DMS 273 treated with DMSO at 0.1 percent for 48 hours (cell line): Measurements from ENCODE around the gene VAV2.

ENCODE experiments used
- DNase-seq: peaks from one replicate; lab custom pipeline; 2025; lab: John Stamatoyannopoulos, UW

Gene VAV2

DNA sequence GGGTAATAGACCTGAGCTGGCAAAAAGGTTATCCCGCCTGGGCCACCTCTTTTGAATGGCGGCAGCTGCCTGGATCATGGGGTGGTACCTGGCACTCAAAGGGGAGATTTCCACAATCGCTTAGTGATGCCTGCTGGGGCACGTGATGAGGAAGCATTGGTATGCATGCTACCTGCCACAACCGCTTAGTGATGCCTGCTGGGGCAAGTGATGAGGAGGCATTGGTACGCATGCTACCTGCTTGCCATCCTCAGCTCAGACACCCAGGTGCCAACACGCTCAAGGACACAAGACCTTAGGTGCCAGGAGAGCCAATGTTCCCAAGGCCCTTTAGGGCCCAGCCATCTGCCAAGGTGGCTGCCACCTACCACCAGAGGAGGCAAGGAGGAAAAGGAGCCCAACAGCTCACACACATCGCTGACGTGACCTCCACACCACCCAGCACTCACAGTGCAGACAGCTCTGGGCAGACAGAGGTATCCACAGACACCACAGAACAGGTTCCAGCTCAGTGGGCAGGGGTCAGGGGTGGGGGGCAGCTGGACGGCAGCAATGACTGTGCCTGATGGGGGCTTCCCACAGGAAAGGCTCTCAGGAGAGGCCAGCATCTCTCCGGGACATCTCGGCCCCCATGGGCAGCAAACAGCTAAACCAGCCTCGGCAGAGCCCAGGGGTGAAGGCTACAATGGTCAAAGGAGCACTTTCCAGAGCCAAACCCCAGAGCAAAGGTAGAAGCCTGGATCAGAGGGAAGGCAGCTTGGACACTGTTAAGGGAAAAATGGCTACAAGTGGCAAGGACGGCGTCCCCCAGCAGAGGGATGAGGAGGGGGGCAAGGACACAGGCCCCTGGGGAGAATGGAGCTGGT, 210.9 kb downstream of the VAV2 start:
- no peak for DNase-seq

DNA sequence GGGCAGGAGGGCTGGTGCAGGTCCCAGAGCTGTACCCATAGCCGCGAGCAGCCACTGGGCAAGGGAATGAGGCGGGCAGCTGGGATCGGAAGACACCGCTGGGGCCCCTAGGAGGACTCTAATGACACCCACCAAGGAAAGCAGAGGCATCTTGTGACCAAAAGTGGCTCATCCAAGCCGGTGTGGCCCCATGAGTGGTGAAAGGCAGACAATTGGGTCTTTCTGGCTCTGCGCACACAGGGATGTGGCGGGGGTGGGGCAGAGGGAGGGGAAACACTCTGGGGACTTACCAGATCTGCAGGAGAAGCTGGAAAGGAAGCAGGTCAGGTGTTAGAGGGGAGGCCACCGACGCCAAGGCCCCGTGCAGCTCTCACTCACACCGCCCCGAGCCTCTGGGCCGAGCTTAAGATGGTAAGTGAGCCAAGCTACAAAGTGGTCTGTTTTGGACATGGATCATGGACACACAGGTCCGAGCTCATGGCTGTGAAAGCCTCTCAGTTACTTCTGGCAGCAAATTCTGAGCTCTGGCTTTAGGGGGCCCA, 211.6 kb downstream of the VAV2 start:
- no peak for DNase-seq

DNA sequence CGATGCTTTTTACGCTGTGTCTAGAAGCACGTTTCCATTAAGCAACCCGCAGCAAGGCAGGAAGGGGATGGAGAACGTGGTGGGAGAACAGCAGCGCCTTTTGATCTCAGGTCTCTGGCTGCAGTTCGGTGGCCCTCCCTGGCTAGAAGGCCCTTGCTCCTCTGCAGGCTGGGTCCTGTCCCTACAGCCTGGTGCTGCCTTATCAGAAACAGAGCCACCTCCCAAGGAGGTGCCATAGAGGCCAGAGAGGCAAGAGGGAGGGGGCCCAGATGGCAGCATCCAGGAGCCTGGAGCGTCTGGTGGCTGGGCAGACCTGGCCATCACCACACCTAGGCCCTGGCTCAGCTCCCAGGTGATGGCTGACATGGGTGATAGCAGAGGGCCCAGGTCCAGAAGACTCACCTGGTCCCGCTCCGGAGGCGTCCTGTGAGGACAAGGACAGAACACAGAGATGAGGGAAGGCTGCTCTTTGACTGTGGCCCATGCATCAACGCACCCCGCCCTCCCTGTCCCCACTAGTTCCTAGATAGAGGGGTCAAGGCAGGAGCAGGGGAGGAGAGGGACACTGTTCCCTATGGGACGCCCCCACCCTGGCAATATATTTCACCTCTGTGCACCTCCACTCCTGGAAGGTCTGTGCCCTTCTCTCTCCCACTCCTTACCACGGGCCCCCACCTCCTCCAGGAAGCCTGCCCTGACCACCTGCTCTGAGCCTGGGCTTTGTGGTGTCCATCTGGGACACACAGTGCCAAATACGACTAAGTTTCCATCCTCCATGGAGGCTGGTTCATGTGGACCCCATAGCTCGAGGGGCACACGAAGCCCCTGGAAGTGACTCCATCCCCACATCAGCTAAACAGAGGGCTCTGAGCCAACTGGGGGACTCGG, 212.4 kb downstream of the VAV2 start:
- DNase-seq, result no peak

DNA sequence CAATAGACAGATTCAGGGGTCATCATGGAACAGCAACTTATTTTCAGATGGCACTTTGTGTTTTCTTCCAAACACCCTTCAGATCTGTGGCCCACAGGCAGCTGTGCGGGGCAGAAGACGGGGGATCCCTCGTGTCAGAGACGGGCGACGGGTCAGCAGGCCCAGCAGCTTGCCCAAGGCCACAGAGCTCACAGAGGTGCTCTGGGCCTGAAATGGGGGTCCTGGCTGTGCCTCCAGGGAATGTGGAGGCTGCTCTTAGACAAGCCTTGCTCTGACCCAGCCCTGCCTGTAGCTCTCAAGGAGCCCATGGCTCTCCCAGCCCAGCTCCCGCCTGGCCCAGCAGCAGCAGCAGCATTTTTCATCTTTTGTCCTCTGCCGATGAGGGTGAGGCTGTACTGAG, 213.0 kb downstream of the VAV2 start:
- DNase-seq, result no peak

DNA sequence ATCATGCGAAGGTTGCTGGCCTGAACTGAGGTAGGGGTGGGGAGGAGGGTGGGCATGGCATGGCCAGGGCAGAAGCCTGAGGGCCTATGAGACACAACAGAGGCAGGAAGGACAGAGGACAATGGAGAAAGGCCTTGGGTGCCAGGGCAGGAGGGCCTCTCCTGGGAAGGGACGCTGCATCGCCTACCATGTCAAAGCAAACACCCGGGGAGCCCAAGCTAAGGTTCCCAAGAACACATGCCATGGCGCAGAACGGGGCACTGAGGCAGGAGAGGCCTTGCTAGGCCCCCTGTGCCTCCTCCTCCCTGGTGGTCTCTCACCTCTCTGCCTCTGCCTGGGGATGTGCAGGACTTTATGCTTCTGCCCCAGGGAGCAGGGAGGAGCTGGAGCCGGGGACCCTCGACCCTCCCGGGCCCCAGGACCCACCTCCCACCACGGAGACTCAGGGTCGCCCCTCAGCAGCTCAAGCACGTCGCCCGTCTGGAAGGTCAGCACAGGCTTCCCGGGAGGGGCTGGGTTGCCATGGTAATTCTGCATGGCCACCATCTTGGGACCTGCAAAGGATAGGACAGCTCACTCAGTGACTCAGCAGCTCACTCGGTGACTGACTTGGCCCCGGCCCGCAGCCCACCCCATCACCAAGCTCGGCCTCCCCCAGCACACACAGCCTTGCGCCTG, 213.6 kb downstream of the VAV2 start:
- no peak for DNase-seq

DNA sequence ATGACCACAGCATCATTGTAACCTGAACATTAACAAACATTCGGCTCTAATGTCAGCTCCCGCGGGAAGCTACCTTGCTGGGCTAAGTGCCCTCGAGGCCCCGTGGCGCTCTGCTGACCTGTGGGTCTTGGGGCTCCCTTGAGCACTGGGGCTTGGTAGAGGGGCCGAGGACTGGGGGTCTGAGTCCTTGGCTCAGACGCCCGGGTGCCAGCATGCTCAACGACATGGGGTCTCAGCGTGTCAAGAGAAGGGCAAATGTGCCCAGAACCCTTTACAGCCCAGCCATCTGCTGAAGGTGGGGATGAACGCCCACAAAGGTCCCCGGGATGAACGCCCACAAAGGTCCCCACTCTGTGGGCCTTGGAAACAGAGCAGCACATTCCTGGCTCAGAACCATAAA, 214.3 kb downstream of the VAV2 start:
- DNase-seq, result no peak

DNA sequence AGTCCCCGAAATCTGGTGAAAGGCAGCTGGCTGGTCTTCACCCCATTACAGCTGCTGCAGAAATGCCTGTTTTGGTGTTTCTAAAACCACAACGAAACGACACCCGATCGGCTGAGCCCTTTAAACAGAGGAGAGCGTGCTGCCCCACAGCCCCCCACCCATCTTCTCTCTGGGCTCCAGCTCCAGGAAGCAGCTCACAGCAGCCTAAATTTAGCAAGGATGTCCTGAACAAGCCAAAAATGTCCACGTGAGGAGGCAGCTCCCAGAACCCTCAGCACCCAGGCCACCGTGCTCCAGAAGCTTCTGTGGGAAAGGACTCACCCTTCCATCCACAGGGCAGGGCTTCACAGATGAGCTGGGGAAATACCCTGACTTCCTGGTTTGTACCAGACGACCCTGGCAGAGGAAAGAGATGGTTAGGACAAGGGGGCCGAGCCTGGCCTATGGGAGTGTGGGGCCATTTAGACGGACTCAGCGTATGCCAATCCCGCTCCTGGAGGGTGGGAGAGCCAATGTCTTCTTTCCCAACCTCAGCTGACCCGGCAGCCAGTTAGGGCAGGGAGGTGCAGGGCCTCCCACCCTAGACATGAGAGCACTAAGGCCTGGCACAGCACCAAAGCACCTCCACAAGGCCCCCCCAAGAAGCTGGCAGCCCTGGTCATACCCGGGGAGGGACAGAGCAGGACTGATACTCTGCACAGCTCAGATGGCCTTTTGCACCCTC, 214.9 kb downstream of the VAV2 start:
- no peak for DNase-seq

DNA sequence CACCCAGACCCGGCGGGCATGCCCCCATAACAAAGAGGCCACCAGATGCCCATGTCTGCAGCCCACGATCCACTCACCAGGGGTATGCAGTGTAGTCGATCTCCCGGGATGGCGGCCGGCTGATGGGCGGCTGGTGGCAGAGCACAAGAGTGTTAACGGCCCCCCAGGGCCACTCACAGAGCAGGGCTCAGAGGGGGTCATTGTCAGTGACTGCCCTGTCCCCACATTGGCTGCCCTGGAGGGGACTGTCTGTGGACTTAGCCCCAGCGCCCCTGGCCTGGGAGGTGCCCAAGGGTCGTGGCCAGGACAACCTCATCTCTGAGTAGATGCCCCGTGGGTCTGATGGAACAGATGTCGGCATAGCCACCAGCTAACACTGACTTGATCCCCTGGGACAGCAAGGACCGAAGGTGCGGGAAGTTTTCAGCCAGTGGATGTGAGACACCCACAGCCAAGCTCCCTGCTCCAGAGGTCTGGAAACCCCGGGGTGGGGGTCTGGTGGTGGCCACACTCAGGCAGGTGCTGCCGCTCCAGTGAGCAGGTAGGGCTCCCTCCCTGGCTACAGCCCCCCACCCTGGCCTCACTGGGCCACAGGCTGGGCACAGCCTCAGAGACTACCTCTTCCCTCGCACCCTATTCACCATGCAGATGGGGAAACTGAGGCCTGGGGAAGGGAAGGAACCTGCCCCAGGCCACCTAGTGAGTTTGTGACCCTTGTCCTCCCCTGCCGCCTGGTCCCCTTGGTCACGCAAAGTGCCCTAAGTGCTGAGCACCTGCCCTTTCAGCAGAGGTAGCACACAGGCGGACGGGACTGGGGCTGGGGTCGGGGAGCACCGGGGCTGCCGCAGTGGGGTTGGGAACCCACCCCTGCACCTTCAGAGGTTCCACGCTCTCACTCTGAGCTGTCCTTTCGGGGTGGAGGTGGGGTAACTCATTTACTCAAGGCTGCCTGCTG, 215.9 kb downstream of the VAV2 start:
- no peak for DNase-seq

DNA sequence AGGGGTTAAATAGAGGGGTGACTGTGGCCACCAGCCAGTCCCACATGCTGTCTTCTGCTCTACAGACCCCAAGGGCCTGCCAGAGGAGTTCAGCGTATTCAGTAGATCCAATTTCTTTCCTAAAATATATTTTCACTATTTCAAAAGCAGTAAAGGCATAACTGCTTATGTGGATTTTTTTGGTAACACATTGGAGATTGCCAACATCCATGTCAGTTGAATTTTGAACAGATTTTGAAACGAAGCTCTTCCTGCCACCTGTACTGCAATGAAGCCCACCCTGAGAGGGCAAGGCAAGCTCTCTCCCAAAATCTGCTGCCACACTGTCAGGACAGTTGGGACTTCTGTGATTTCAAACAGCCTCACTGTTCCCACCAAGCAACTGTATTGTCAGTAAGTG, 216.8 kb downstream of the VAV2 start:
- no peak for DNase-seq

DNA sequence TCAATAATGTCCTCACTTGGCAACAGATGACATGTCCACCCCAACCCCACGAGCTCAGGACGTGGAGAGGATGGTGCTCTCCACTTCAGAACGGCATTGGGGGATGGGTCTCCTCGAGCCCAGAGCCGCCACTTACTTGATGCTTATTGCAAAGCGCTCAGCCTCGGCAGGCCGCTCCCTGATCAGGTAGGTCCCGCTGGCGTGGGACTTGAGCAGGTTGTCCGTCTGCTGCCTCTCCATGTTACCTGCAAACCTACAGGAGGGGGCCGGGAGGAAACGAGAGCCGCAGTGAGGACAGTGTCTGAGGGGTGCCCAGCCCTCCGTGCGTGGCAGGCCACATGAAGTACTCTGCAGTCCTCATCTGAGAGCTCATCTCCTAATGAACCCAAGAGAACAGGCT, 217.3 kb downstream of the VAV2 start:
- no peak for DNase-seq

DNA sequence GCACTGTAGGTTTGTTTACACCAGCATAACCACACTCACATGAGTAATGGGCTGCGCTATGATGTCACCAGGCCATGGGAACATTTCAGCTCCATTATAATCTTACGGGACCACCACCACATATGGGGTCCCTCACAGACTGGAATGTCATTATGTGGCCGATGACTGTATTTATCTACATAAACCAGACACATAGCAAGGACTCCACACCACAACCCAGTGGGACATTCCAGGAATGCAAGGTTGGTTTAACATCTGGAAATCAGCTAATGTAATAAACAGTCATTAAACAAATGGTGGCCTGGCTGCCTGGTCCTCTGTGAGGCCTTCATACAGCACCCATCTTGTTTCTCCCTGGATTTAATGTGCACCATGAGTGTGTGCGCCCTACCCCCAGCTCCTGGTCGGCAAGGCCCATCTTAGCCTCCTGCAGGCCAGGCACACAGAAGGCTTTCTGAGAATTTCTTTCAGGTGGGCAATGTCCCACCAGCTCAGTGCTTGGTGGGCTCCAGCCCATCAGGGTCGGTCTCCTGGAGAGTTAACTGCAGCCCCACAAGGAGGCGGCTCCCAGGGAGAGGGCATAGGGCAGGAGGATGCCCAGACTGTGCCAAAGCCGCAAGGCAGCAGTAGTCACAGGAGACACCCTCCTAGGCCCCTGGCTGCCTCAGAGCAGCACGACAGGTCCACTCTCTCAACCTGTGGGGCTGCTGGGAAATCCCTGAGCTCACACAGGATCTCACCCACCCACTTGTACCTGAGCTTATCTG, 218.1 kb downstream of the VAV2 start:
- DNase-seq, result no peak

DNA sequence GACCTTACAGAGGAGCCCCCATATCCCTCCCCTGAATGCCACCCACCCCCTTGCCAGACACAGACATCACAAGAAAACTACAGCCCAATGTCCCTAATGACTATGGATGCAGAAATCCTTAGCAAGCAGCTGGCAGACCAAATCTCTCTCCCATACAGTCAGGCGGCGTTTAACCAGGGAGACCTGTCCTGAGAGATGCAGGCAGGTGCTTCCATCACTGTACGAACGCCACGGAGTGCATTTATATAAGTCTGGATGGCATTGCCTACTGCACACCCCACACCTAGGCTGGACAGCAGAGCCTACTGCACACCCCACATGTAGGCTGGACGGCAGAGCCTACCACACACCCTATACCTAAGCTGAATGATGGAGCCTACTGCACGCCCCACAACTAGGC, 219.5 kb downstream of the VAV2 start:
- DNase-seq, result no peak

DNA sequence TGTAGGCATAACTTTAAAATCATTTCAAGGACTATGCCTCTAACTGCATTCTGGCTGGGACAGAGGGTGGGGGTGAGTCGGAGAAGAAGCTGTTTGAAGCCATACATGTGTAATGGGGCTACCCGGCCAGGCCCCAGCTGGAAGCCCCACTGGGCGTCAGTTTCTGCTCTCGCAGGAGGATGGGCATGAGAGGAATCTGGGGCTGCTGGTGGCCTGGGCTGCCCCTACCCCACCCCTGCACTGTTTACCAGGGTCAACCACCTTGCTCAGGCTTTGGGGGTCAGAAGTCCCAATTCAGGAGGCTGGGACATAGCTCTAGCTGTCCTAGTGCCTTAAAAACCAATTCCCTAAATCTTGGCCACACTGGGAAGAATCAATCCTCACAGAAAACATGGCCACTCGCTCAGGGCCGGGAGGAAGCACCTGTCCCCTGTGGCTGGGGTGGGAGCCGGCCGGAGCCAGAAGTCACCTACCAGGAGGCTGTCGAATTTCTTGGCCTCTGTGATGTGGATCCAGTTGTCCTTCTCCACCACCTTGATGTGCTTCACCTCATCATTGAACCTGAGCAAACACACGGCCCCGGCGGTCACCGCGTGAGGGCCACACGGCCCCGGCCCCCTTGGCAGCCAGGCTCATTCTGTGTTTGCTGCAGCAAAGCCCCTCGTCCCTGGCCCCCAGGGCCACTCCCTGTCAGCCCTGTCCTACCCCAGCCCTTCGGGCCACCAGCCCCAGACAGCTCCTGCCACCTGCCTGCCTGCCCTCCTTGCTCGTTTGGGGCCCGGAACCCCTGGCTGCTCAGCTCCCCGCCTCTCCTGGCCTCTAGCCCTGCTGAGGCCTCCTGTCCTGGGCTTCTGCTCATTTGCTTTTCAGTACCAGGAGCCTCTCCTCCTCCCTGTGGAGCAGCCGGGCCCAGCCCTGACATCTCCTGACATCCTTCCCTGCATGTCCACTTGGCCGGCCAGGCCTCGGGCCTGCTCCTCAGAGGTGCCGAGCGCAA, 220.3 kb downstream of the VAV2 start:
- no peak for DNase-seq

DNA sequence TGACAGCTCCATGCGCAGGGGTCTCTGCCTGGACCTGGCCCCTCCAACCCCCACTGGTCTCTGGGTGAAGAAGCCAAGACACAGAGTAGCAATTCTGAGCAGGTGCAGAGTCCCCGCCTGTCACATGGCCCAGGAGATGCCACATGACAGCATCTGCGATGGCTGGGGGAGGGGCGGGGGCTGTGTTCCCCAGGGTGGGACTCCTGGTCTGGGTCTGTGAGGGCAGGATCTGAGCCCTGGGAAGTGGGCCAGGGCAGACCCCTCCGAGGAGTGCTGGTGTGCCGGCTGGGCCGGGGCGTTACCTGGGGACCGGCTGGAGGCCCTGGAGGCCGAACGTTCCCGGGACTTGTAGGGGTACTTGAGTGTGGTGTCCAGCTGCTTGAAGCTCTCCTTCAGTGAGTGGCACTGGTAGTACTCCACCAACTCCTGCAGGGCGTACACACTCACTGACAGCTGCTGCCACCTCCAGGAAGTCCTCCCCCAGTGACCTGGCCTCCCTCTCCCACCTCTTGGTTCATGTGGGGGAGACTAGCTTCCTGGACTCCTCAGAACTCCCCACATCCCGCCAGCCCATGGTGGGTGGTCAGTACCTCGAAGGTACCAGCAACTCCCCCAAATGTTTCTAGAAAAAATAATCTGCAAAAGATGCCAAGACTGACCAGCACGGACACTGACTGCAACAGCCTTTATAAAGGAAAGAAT, 221.9 kb downstream of the VAV2 start:
- no peak for DNase-seq

DNA sequence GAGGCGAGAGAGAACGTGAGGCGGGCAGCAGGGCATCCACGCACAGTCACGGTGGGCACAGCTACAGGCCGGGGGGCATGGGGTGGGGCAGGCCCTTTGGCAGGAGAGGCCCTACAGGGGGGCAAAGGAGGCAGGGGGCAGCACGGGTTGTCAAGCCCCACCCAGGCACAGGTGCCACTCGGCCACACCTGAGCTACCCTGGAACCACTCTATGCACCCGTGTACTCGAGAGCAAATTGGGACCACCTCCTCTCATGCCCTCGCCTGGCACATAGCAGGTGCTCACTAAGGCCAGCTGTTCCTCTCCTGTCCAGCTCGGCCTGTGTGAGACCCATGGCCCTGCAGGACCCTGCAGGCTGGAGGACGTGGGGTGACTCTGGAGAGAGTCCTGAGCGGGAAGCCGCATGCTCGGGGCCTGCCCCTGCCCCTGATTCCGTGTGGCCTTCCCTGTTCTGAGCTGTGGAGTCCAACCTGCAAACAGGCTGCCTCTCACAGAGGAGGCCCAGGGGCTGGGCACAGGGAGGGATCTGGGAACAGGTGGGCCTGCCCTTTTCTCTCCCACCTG, 222.5 kb downstream of the VAV2 start:
- no peak for DNase-seq

DNA sequence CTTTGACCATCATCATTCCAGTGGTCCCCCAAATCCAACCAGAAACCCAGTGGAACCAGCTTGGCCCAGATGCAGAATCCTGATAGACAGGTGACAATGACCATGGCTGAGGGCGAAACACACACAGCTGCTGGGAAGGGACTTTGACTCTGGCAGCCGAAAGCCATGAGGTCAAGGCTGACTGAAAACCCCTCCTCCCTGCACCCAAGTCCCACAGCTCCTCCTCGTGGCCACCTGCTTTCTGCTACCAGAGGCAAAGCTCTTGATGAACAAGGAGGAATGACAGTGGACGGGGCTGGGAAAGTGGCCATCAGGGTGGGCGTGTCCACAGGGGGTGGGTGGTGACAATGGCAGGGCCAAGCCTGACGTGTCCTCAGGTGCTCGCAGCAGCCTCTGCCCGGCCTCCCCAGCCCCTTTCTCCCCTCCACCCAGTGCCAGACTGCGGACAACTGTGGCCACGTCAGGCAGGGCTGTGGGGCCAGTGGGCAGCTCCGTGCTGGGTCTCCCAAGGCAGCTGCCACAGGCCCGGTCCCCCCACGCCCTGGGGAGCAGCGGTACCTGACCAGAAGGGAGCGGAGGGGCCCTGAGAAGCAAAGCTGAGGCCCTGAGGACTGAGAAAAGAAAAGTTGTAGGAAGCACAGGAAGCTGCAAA, 223.1 kb downstream of the VAV2 start:
- no peak for DNase-seq

DNA sequence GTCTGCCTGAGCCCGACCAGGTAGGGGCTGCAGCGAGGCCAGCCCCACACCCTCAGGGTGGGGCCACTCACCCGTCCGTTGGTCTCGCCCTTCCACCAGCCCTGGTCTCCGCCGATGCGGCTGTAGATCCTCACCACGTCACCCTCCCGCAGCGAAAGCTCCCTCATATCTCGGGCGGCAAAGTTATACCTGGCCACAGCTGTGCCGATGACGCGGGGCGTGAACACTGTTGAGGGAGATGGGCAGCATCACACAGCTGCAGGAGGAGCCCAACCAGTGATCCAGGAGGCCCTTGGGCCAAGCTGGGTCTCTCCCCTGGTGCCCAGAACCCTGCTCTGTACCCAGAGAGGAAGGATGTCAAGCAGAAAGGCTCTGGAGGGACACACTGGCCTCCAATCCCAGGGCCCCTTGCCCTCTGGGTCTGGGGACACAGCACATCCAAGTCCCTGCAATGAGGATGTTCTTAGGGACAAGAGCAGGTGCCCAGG, 223.7 kb downstream of the VAV2 start:
- no peak for DNase-seq
